ENCODE data around the gene OLFML2B. TPM values are rescaled to one million over a fixed set of nuclear protein-coding genes. Genes with fewer than 3 reads are reported as not detected.
A peak's percentile ranks its signal among the peaks of the same experiment; 100 is the strongest.

The OLFML2B gene
- total RNA-seq, 4 donors from 2014 or later = 2.7 to 5.2 (median 3.6) TPM

GRCh38 chr1:161973924-161974845 is 49.5 kb downstream of the OLFML2B start:
- DNase-seq (ENCODE audit: low spot score in 2 of 2) = peak in 1 of 2 donors; percentile 80
- peak overlapping the region; percentile 45 for H3K27ac ChIP-seq
- H3K27me3 ChIP-seq = no peaks in the 10 kb centered on the region
- 36% methylated on average over 9 of the region's 9 CpGs for WGBS
- H3K36me3 ChIP-seq = no peaks in the 10 kb centered on the region
- H3K4me3 ChIP-seq = no peak overlapping the region
- no peak for TF ChIP-seq POLR2AphosphoS5 (IDR thresholded peaks at IDR 0.05)
- TF ChIP-seq CTCF (IDR thresholded peaks at IDR 0.05) = no peak
- TF ChIP-seq EP300 (IDR thresholded peaks at IDR 0.05) = no peak
- no peak for TF ChIP-seq POLR2A (IDR thresholded peaks at IDR 0.05)
- H3K4me1 ChIP-seq = peaks cover 33% of the 10 kb centered on the region
- H3K9me3 ChIP-seq = no peaks in the 10 kb centered on the region

DNA sequence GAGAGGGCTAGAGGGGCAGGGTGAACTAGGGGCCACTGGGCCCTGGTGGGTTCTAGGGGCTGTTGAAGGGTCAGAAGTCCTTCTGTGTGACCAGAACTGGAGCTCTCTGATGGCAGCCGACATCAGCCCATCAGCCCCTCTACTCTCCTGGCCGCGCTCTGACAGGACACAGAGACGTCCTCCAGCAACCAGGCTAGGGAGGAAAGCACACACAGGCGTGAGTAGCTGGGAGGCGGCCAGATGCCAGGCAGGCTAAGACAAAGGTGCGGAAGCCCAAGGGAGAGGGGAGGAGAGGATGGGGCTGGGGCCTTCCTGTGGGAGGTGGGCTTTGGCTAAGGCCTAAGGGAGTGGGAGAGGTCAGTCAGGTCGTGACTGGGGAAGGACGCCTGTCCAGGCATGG is 50.8 kb downstream of the OLFML2B start:
- H3K27me3 ChIP-seq = no peaks in the 10 kb centered on the region
- peaks cover 32% of the 10 kb centered on the region for H3K4me1 ChIP-seq
- no peaks in the 10 kb centered on the region for H3K9me3 ChIP-seq
- no peak overlapping the region for H3K27ac ChIP-seq
- DNase-seq (ENCODE audit: low spot score in 2 of 2) = no peak
- H3K4me3 ChIP-seq = no peak overlapping the region
- peaks cover under 1% of the 10 kb centered on the region for H3K36me3 ChIP-seq
- TF ChIP-seq POLR2AphosphoS5 (IDR thresholded peaks at IDR 0.05) = no peak
- no peak for TF ChIP-seq CTCF (IDR thresholded peaks at IDR 0.05)
- TF ChIP-seq POLR2A (IDR thresholded peaks at IDR 0.05) = no peak
- no peak for TF ChIP-seq EP300 (IDR thresholded peaks at IDR 0.05)
- 82% methylated on average over 7 of the region's 9 CpGs for WGBS

DNA sequence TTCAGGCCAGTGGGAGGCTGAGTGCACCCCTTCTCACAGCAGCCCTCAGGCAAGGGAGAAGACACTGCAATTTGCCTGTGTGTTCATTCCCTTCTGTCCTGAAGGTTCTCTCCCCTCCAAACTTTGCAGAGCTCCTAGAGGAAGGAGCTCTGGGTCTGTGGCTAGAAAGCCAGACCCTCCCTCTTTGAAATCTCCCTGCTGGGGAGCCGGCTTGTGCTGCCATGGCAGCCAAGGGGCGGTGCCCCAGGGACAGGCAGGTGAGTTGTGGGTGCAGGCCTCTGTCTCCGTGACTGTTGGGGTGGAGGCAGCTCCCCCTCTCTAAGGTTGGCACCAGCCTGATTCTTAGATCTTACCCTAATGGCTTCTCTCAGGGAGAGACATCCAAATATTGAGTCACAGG is 53.0 kb downstream of the OLFML2B start:
- H3K4me1 ChIP-seq = peaks cover 28% of the 10 kb centered on the region
- DNase-seq (ENCODE audit: low spot score in 2 of 2) = no peak
- no peaks in the 10 kb centered on the region for H3K27me3 ChIP-seq
- peaks cover 8% of the 10 kb centered on the region for H3K36me3 ChIP-seq
- TF ChIP-seq EP300 (IDR thresholded peaks at IDR 0.05) (no peak), POLR2AphosphoS5 (IDR thresholded peaks at IDR 0.05) (no peak), CTCF (IDR thresholded peaks at IDR 0.05) (no peak), POLR2A (IDR thresholded peaks at IDR 0.05) (no peak)
- no peaks in the 10 kb centered on the region for H3K9me3 ChIP-seq
- H3K4me3 ChIP-seq = no peak overlapping the region
- H3K27ac ChIP-seq = no peak overlapping the region
- WGBS = 49% methylated on average over 3 of the region's 3 CpGs

GRCh38 chr1:161970036-161970435 is 53.6 kb downstream of the OLFML2B start:
- H3K4me1 ChIP-seq = peaks cover 28% of the 10 kb centered on the region
- no peaks in the 10 kb centered on the region for H3K27me3 ChIP-seq
- no peak overlapping the region for H3K27ac ChIP-seq
- H3K36me3 ChIP-seq = peaks cover 8% of the 10 kb centered on the region
- DNase-seq (ENCODE audit: low spot score in 2 of 2) = no peak
- WGBS = 64% methylated on average over 6 of the region's 6 CpGs
- no peaks in the 10 kb centered on the region for H3K9me3 ChIP-seq
- H3K4me3 ChIP-seq = no peak overlapping the region
- TF ChIP-seq POLR2A (IDR thresholded peaks at IDR 0.05) = no peak
- no peak for TF ChIP-seq CTCF (IDR thresholded peaks at IDR 0.05)
- no peak for TF ChIP-seq POLR2AphosphoS5 (IDR thresholded peaks at IDR 0.05)

GRCh38 chr1:161966067-161966466 is 57.6 kb downstream of the OLFML2B start:
- Histone ChIP-seq H3K4me3 (no peak overlapping the region), H3K27ac (no peak overlapping the region), H3K4me1 (peaks cover 20% of the 10 kb centered on the region), H3K9me3 (no peaks in the 10 kb centered on the region), H3K36me3 (peaks cover 8% of the 10 kb centered on the region), H3K27me3 (no peaks in the 10 kb centered on the region)
- 79% methylated on average over 4 of the region's 4 CpGs for WGBS
- no peak for DNase-seq (ENCODE audit: low spot score in 2 of 2)
- TF ChIP-seq POLR2A (IDR thresholded peaks at IDR 0.05) (no peak), EP300 (IDR thresholded peaks at IDR 0.05) (no peak), POLR2AphosphoS5 (IDR thresholded peaks at IDR 0.05) (no peak), CTCF (IDR thresholded peaks at IDR 0.05) (no peak)

Measured in suprapubic skin (tissue), 4 donors.